Measurements from ENCODE around the gene SMG5.

- TF ChIP-seq CTCF (IDR thresholded peaks at IDR 0.05) (no peak), POLR2AphosphoS5 (IDR thresholded peaks at IDR 0.05; ENCODE audit: low read depth, low read length) (no peak; the same call in 1 of the 2 replicates), TCF7L2 (IDR thresholded peaks at IDR 0.05; ENCODE audit: low read depth, low read length) (no peak)
These were observed 37.0 kb downstream of the SMG5 start for GRCh38 chr1:156245451-156246232.
